HUDEP-2 (cell line): ENCODE measurements around the gene CFD.

Experiments used
- DNase-seq, 76 experiments: peaks; one replicate each; lab custom pipeline; 2025; ENCODE audit not compliant: unreplicated experiment in 76 of 76; lab: John Stamatoyannopoulos, UW

CFD gene

GRCh38 chr19:901216-902092 lies 42.0 kb downstream of the CFD start:
- DNase-seq = no peak

- no peak for DNase-seq
These were observed 42.6 kb downstream of the CFD start for GRCh38 chr19:902093-902370.

GRCh38 chr19:902446-903226 lies 43.2 kb downstream of the CFD start:
- DNase-seq = no peak

DNA sequence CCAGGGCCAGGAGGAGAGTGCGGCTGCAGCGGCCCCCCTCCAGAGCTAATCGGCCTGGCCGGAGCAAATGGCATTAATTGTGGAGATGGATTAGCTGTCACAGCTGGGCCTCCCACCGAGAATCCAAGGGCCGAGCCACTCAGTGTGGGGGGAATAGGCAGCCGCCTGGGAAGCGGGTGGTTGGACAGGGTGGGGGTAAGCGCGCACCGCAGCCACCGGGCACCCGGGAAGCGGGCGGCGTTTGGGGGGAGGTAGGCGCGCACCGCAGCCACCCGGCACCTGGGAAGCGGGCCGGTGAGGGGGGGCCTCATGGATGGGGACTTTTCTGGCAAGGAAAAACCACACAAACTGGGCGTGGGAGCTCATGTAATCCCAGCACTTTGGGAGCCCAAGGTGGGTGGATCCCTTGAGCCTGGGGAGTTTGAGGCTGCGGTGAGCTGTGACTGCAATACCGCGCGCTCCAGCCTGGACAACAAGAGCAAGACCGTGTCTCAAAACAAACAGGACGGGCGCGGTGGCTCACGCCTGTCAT lies 43.9 kb downstream of the CFD start:
- DNase-seq = no peak

DNA sequence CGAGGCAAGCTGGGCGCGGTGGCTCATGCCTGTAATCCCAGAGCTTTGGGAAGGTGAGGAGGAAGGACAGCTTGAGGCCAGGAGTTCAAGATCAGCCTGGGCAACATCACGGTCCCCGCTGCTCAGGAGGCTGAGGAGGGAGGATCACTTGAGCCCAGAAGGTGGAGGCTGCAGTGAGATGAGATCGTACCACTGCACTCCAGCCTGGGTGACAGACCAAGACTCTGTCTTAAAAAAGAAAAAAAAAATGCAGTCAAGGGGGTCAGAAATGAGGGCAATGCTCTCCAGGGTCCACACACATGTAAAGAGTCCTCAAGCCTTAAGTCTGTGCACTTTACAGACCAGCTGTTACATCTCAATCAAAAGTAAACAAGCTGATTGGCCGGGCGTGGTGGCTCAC lies 45.1 kb downstream of the CFD start:
- DNase-seq = no peak

GRCh38 chr19:906480-906879 lies 47.0 kb downstream of the CFD start:
- DNase-seq = no peak

- DNase-seq = peak in 75 of 76 experiments; percentile 71 to 100 (median 98)
These were observed 47.9 kb downstream of the CFD start for GRCh38 chr19:907183-907853.

DNA sequence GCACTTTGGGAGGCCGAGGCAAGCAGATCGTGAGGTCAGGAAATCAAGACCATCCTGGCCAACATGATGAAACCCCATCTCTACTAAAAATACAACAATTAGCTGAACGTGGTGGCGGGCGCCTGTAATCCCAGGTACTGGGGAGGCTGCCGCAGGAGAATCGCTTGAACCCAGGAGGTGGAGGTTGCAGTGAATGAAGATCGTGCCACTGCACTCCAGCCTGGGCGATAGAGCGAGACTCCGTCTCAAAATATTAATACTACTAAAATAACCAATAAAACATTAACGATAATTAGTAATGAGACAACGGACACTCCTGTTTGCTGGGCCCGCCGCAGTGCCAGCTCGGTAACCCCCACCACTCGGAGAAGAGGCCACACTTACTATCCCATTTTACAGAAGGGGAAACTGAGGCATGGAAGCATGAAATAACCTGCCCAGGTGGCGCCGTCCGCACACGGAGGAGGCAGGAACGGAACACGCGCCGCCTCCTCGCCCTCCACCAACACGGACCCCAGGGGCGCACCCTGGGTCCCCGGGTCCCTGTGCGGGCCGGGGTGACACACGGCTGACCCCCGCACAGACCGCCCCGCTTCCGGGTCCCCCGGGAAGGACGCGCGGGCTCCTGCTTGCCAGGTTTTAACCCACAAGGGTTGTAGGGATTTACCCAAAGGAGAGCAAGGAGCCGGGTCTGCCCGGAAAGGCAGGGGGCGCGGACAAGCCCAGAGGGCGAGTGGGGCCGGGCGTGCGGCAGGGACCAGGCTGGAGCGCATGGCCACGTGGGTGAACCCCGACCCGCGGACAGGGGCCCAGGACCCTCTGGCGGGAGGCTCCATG lies 52.0 kb downstream of the CFD start:
- DNase-seq = no peak

GRCh38 chr19:912181-913079 lies 53.0 kb downstream of the CFD start:
- peak in 5 of 76 experiments; percentile 43 to 67 (median 55) for DNase-seq
